Glomerular visceral epithelial cell (primary cell): Measurements from ENCODE around the gene PGM2L1.
A peak's percentile ranks its signal among the peaks of the same experiment; 100 is the strongest.

Experiments used
- DNase-seq: peaks from one replicate; pipeline ENCODE4 v3.0.0-alpha.2; 2016; ENCODE audit errors: extremely low spot score

The PGM2L1 gene

GRCh38 chr11:74299015-74299414 is 99.2 kb downstream of the PGM2L1 start:
- DNase-seq: no peak

GRCh38 chr11:74297484-74297883 is 100.7 kb downstream of the PGM2L1 start:
- DNase-seq: no peak

DNA sequence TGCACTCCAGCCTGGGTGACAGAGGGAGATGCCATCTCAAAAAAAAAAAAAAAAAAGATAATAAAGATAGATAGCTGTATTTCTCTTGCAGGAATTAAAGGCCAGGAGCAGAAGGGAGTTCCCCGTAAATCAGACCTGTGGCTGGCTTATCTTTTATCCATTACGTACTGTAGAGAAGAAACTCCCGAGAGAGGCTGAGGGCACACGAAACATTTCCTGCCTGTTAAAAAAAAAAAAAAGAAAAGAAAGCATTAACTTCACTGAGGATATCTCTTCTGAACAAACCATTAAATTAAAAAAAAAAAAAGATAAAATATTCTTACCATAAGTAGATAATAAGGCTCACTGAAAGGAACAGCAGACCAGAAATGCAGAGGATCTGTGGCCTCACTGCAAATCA is 109.3 kb downstream of the PGM2L1 start:
- DNase-seq: no peak

GRCh38 chr11:74288161-74288560 is 110.1 kb downstream of the PGM2L1 start:
- peak; percentile 54 for DNase-seq

GRCh38 chr11:74284466-74284865 is 113.8 kb downstream of the PGM2L1 start:
- DNase-seq: no peak

DNA sequence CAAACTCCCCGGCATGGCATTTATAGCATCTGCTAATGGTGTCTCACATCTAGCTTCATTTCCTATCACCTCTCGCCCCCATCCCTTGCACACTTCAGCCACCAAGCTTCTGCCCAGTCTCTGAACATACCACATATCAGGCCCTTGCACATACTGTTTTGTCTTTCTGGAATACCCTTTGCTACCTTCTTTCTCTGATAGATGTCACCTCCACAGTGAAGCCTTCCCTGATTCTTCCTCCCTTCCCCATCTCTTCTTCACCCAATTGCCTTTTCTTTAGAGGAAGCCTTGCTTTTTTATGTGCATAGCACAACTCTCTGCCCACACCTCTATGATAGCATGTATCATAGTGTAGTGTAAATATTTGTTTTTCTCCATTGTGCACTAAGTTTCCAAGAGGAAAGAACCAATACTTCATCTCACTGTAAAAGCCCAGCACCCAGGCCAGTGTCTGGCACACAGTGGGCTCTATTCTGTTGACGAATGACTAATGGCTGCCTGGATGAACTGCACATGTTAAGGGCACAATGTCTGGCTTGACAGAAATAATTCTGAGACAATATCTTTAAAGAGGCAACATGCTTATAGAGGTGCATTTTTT is 114.6 kb downstream of the PGM2L1 start:
- DNase-seq: no peak

DNA sequence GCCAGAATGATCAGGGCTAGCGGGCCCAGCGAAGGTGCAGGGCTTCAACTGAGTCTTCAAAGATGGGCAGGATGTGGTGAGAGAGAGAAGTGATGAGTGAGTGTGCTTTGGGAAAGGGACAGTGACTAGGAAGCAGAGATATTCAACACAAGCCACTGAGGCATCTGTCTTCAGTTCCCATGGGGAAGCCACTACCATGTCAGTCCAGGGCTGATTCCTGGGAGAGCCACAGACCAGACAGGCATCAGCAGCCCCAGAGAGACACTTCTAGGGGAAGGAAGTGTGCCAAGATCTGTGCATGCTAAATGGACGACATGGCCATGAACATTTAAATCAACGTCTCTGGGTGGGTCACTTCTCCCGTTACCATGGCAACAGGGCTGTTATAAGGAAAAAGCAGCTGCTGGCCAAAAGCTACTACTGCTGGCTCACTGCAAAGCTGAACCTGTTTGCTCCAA is 115.3 kb downstream of the PGM2L1 start:
- DNase-seq: no peak

GRCh38 chr11:74282421-74282820 is 115.8 kb downstream of the PGM2L1 start:
- DNase-seq: no peak

- no peak for DNase-seq
Measured at GRCh38 chr11:74280494-74280893, 117.7 kb downstream of the PGM2L1 start.
